ENCODE data around the gene CFAP410.

- TF ChIP-seq POLR2A (IDR thresholded peaks at IDR 0.05) = no peak
- TF ChIP-seq, protein P1, sequence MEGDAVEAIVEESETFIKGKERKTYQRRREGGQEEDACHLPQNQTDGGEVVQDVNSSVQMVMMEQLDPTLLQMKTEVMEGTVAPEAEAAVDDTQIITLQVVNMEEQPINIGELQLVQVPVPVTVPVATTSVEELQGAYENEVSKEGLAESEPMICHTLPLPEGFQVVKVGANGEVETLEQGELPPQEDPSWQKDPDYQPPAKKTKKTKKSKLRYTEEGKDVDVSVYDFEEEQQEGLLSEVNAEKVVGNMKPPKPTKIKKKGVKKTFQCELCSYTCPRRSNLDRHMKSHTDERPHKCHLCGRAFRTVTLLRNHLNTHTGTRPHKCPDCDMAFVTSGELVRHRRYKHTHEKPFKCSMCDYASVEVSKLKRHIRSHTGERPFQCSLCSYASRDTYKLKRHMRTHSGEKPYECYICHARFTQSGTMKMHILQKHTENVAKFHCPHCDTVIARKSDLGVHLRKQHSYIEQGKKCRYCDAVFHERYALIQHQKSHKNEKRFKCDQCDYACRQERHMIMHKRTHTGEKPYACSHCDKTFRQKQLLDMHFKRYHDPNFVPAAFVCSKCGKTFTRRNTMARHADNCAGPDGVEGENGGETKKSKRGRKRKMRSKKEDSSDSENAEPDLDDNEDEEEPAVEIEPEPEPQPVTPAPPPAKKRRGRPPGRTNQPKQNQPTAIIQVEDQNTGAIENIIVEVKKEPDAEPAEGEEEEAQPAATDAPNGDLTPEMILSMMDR (IDR thresholded peaks at IDR 0.05) = no peak
Observed at GRCh38 chr21:44299085-44299457, 40.1 kb downstream of the CFAP410 start.

Data from upper lobe of left lung (tissue), 4 donors.